MM.1S (cell line): Measurements from ENCODE around the gene TNFRSF6B.

Experiments used
- DNase-seq: peaks from one replicate; pipeline ENCODE4 v3.0.0-alpha.2; 2015
- H2AFZ ChIP-seq: fragments of 300-600 bp; sonication (generic); 2 replicates; pipeline ENCODE4 v1.6.0; 2016; ENCODE audit warnings: antibody characterized with exemption, low read length
- H3F3A ChIP-seq: fragments of 300-600 bp; sonication (generic); 2 replicates; pipeline ENCODE4 v1.6.1; 2016; ENCODE audit warnings: mild to moderate bottlenecking, antibody characterized with exemption, low read length, moderate library complexity, mixed read lengths; ENCODE audit not compliant: insufficient read depth
- H3K27ac ChIP-seq: fragments of 300-600 bp; sonication (generic); 2 replicates; pipeline ENCODE4 v1.5.1; 2016; ENCODE audit warnings: mild to moderate bottlenecking, low read length
- H3K27me3 ChIP-seq: fragments of 300-600 bp; sonication (generic); replicated peaks from 2 replicates; pipeline ENCODE4 v1.6.0; 2016; ENCODE audit warnings: low read length; ENCODE audit not compliant: insufficient read depth
- H3K36me3 ChIP-seq: fragments of 300-600 bp; sonication (generic); replicated peaks from 2 replicates; pipeline ENCODE4 v1.6.1; 2016; ENCODE audit warnings: mild to moderate bottlenecking, low read length, mixed read lengths; ENCODE audit not compliant: insufficient read depth
- H3K4me1 ChIP-seq: fragments of 300-600 bp; sonication (generic); 2 replicates; pipeline ENCODE4 v1.6.1; 2016; ENCODE audit warnings: low read length, mixed read lengths
- H3K4me2 ChIP-seq: fragments of 300-600 bp; sonication (generic); 2 replicates; pipeline ENCODE4 v1.6.0; 2016; ENCODE audit warnings: low read depth, low read length
- H3K4me3 ChIP-seq: fragments of 300-600 bp; sonication (generic); 2 replicates; pipeline ENCODE4 v1.5.1; 2016; ENCODE audit warnings: low read length, mixed read lengths
- H3K79me2 ChIP-seq: fragments of 300-600 bp; sonication (generic); 2 replicates; pipeline ENCODE4 v1.6.1; 2016; ENCODE audit warnings: mixed run types, low read length, mixed read lengths
- H3K9ac ChIP-seq: fragments of 300-600 bp; sonication (generic); 2 replicates; pipeline ENCODE4 v1.6.1; 2016; ENCODE audit warnings: low read length, mixed read lengths
- H3K9me2 ChIP-seq: fragments of 300-600 bp; sonication (generic); replicated peaks from 2 replicates; pipeline ENCODE4 v1.6.1; 2016; ENCODE audit warnings: mild to moderate bottlenecking, low read length, mixed read lengths; ENCODE audit not compliant: insufficient read depth
- H3K9me3 ChIP-seq: fragments of 300-600 bp; sonication (generic); replicated peaks from 2 replicates; pipeline ENCODE4 v1.6.1; 2016; ENCODE audit warnings: mild to moderate bottlenecking, low read length, mixed read lengths; ENCODE audit not compliant: insufficient read depth
- H4K20me1 ChIP-seq: fragments of 300-600 bp; sonication (generic); 2 replicates; pipeline ENCODE4 v1.6.1; 2016; ENCODE audit warnings: mild to moderate bottlenecking, low read length, moderate library complexity, mixed read lengths; ENCODE audit not compliant: insufficient read depth
- EZH2 ChIP-seq: fragments of 300-600 bp; sonication (generic); optimal IDR thresholded peaks from 2 replicates; pipeline ENCODE3; 2017; ENCODE audit warnings: low read depth, mild to moderate bottlenecking, antibody characterized with exemption, low read length, mixed read lengths
- EZH2phosphoT487 ChIP-seq: fragments of 300-600 bp; sonication (generic); IDR thresholded peaks from 2 replicates; pipeline ENCODE4 v1.6.1; 2018; ENCODE audit warnings: antibody characterized with exemption, low read length
- TF ChIP-seq, protein P1 (sequence below): fragments of 300-600 bp; sonication (generic); IDR thresholded peaks from 2 replicates; pipeline ENCODE4 v1.5.1; 2016; ENCODE audit warnings: antibody characterized with exemption, low read length, mixed read lengths

TNFRSF6B gene

GRCh38 chr20:63678667-63679465, 17.6 kb upstream of the TNFRSF6B start:
- Histone ChIP-seq H3K4me2 (no peak overlapping the region), H3K9me2 (no peaks in the 10 kb centered on the region), H2AFZ (no peak overlapping the region), H3K27ac (no peak overlapping the region), H3K4me1 (no peaks in the 10 kb centered on the region), H3K9me3 (no peaks in the 10 kb centered on the region), H3K36me3 (no peaks in the 10 kb centered on the region), H4K20me1 (no peaks in the 10 kb centered on the region), H3K4me3 (no peak overlapping the region), H3F3A (no peaks in the 10 kb centered on the region), H3K79me2 (no peaks in the 10 kb centered on the region), H3K9ac (no peak overlapping the region), H3K27me3 (no peaks in the 10 kb centered on the region)
- TF ChIP-seq, protein P1, sequence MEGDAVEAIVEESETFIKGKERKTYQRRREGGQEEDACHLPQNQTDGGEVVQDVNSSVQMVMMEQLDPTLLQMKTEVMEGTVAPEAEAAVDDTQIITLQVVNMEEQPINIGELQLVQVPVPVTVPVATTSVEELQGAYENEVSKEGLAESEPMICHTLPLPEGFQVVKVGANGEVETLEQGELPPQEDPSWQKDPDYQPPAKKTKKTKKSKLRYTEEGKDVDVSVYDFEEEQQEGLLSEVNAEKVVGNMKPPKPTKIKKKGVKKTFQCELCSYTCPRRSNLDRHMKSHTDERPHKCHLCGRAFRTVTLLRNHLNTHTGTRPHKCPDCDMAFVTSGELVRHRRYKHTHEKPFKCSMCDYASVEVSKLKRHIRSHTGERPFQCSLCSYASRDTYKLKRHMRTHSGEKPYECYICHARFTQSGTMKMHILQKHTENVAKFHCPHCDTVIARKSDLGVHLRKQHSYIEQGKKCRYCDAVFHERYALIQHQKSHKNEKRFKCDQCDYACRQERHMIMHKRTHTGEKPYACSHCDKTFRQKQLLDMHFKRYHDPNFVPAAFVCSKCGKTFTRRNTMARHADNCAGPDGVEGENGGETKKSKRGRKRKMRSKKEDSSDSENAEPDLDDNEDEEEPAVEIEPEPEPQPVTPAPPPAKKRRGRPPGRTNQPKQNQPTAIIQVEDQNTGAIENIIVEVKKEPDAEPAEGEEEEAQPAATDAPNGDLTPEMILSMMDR = no peak
- TF ChIP-seq EZH2phosphoT487 = no peak
- TF ChIP-seq EZH2 = no peak
- DNase-seq = no peak

DNA sequence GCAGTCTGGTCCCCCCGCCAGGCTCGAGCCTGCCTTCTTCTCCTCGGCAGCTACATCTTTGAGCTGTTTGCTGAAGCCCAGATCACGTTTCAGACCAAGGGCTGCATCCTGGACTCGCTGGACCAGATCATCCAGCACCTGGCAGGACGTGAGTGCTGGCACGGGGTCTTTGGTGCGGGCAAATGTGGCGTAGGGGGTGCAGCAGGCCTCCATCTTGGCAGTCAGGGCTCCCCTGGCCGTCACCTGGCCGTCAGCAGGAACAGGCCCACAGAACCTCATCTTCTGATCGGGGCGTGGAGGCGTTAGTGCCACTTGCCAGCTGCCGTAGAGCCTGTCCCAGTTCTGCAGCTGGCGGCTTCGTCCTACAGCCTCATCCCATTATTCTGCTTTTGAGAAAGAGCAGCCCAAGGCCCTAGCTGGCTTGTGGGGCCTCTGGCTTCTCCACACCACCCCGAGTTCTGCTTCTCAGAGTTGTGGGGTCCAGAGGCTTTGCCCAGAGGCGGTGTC, 16.6 kb upstream of the TNFRSF6B start:
- Histone ChIP-seq H3F3A (no peaks in the 10 kb centered on the region), H3K79me2 (no peaks in the 10 kb centered on the region), H4K20me1 (no peaks in the 10 kb centered on the region), H3K27ac (no peak overlapping the region), H3K9me2 (no peaks in the 10 kb centered on the region), H2AFZ (no peak overlapping the region), H3K27me3 (no peaks in the 10 kb centered on the region), H3K9ac (no peak overlapping the region), H3K9me3 (no peaks in the 10 kb centered on the region), H3K4me1 (no peaks in the 10 kb centered on the region), H3K4me3 (no peak overlapping the region), H3K36me3 (no peaks in the 10 kb centered on the region), H3K4me2 (no peak overlapping the region)
- DNase-seq = no peak
- TF ChIP-seq, protein P1 = no peak
- TF ChIP-seq EZH2 = no peak
- TF ChIP-seq EZH2phosphoT487 = no peak

DNA sequence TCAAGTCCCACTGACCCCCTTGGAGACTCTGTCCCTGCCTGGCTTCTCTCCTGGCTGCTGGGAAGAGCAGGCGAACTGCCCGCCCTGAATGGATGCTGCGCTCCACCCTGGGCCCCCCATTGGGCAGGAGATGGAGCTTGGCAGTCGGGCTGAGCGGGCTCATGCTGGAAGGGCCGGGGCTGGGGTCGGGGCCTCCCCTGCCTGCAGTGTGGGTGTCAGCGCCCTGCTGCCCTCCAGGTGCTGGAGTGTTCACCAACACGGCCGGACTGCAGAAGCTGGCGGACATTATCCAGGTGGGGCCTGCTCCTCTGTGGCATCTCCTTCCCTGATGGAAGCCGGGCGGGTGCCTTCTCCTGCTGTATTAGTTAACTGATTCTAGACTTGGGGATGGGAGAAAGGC, 16.0 kb upstream of the TNFRSF6B start:
- Histone ChIP-seq H3K4me2 (no peak overlapping the region), H3K9me3 (no peaks in the 10 kb centered on the region), H3K36me3 (no peaks in the 10 kb centered on the region), H3K4me3 (no peak overlapping the region), H3K27ac (no peak overlapping the region), H3K27me3 (no peaks in the 10 kb centered on the region), H2AFZ (no peak overlapping the region), H3K9me2 (no peaks in the 10 kb centered on the region), H3K9ac (no peak overlapping the region), H4K20me1 (no peaks in the 10 kb centered on the region), H3K4me1 (no peaks in the 10 kb centered on the region), H3F3A (no peaks in the 10 kb centered on the region), H3K79me2 (no peaks in the 10 kb centered on the region)
- no peak for DNase-seq
- TF ChIP-seq EZH2phosphoT487 (no peak), EZH2 (no peak)
- TF ChIP-seq, protein P1 = no peak
